Esophagus squamous epithelium (tissue), 4 donors: Measurements from ENCODE around the gene EVX2.

Source experiments
- CTCF ChIP-seq, 6 experiments: fragments of 450-650 bp in 4 of 6; fragments of 200-600 bp in 2 of 6; sonication (generic) in 2 of 6; IDR thresholded peaks; one replicate each; pipeline ENCODE4 v1.5.1; 2016 to 2019; ENCODE audit warnings: antibody characterized with exemption in 6 of 6, mild to moderate bottlenecking in 4 of 6, moderate library complexity in 4 of 6
- POLR2A ChIP-seq, 4 donors: fragments of 450-650 bp; IDR thresholded peaks; one replicate each; pipeline ENCODE4 v1.6.1; 2017; ENCODE audit warnings: antibody characterized with exemption in 4 of 4, mild to moderate bottlenecking in 4 of 4, moderate library complexity in 3 of 4

- TF ChIP-seq CTCF (IDR thresholded peaks at IDR 0.05) (no peak), POLR2A (IDR thresholded peaks at IDR 0.05) (no peak)
Observed at GRCh38 chr2:176124947-176125771, 41.4 kb upstream of the EVX2 start.
